Measurements from ENCODE around the gene FSD2.
"Not testable (repeated sequence)": the region's sequence is repeated elsewhere in the genome, so short reads cannot be mapped to it uniquely, and the experiment has no call there.

FSD2 gene

GRCh38 chr15:82709421-82710207, 96.3 kb downstream of the FSD2 start, which contains the start of gene AP3B2:
Gene AP3B2, minus strand, starts transcription at chr15:82709875. Its CDS starts 169 bp downstream, at chr15:82709706.
- Histone ChIP-seq H3K27ac (ENCODE audit: low read length) (no peak within 1 kb of the TSS), H3K4me3 (ENCODE audit: low read length) (peak within 1 kb of the TSS; percentile 50; the same call in 1 of the 2 replicates), H3K36me3 (ENCODE audit: control insufficient read depth, insufficient read depth, low read length) (peaks cover 4% of the 10 kb centered on the region; the same call in 1 of the 2 replicates), H3K27me3 (ENCODE audit: control insufficient read depth, insufficient read depth, low read length) (no peaks in the 10 kb centered on the region), H3K9me3 (ENCODE audit: control insufficient read depth, insufficient read depth, low read length) (no peaks in the 10 kb centered on the region), H3K4me1 (ENCODE audit: control insufficient read depth, insufficient read depth, low read length) (peaks cover 5% of the 10 kb centered on the region; the same call in 1 of the 2 replicates)
- no CpG with 5 or more reads among the region's 95 CpGs for WGBS (ENCODE audit: insufficient coverage, insufficient read length)
- no peak for DNase-seq (ENCODE audit: low read depth, low spot score)

GRCh38 chr15:82709081-82709420, 96.8 kb downstream of the FSD2 start:
- Histone ChIP-seq H3K4me1 (ENCODE audit: control insufficient read depth, insufficient read depth, low read length) (peaks cover 5% of the 10 kb centered on the region; the same call in 1 of the 2 replicates), H3K36me3 (ENCODE audit: control insufficient read depth, insufficient read depth, low read length) (peaks cover 4% of the 10 kb centered on the region; the same call in 1 of the 2 replicates), H3K4me3 (ENCODE audit: low read length) (peak overlapping the region; percentile 50; the same call in 1 of the 2 replicates), H3K9me3 (ENCODE audit: control insufficient read depth, insufficient read depth, low read length) (no peaks in the 10 kb centered on the region), H3K27ac (ENCODE audit: low read length) (no peak overlapping the region), H3K27me3 (ENCODE audit: control insufficient read depth, insufficient read depth, low read length) (no peaks in the 10 kb centered on the region)
- no peak for DNase-seq (ENCODE audit: low read depth, low spot score)
- no CpG with 5 or more reads among the region's 15 CpGs for WGBS (ENCODE audit: insufficient coverage, insufficient read length)

GRCh38 chr15:82705856-82706255, 100.0 kb downstream of the FSD2 start:
- H3K27ac ChIP-seq (ENCODE audit: low read length); H3K4me1 ChIP-seq (ENCODE audit: control insufficient read depth, insufficient read depth, low read length); H3K36me3 ChIP-seq (ENCODE audit: control insufficient read depth, insufficient read depth, low read length); H3K27me3 ChIP-seq (ENCODE audit: control insufficient read depth, insufficient read depth, low read length); DNase-seq (ENCODE audit: low read depth, low spot score); H3K4me3 ChIP-seq (ENCODE audit: low read length); H3K9me3 ChIP-seq (ENCODE audit: control insufficient read depth, insufficient read depth, low read length): not testable (repeated sequence)
- WGBS (ENCODE audit: insufficient coverage, insufficient read length), result no CpG with 5 or more reads among the region's 8 CpGs
